ENCODE measurements around the gene AMZ2.
"Not testable (repeated sequence)": the region's sequence is repeated elsewhere in the genome, so short reads cannot be mapped to it uniquely, and the experiment has no call there.

Gene AMZ2

GRCh38 chr17:68247445-68248198 lies at the start of gene AMZ2:
Gene AMZ2, plus strand, starts transcription at chr17:68248043. Its CDS starts 2,145 bp downstream, at chr17:68250188.
- H3K27ac ChIP-seq (ENCODE audit: low read length) = no peak within 1 kb of the TSS
- H3K4me3 ChIP-seq (ENCODE audit: low read length) = peak within 1 kb of the TSS; percentile 85

GRCh38 chr17:68198931-68199836 lies 48.7 kb upstream of the AMZ2 start:
- Histone ChIP-seq H3K4me1 (ENCODE audit: control insufficient read depth, low read depth, low read length) (peaks cover 2% of the 10 kb centered on the region), H3K27ac (ENCODE audit: low read length) (no peak overlapping the region), H3K9ac (ENCODE audit: low read length) (no peak overlapping the region), H3K36me3 (ENCODE audit: control insufficient read depth, low read depth, low read length) (no peaks in the 10 kb centered on the region), H3K9me3 (ENCODE audit: control insufficient read depth, low read depth, low read length) (peaks cover 3% of the 10 kb centered on the region), H3K27me3 (ENCODE audit: control insufficient read depth, insufficient read depth, low read length) (peaks cover 100% of the 10 kb centered on the region), H3K4me3 (ENCODE audit: low read length) (peak overlapping the region; percentile 32)

More at GRCh38 chr17:68247445-68248198, at the start of gene AMZ2:
- Histone ChIP-seq H3K9ac (ENCODE audit: low read length) (peak within 1 kb of the TSS; percentile 65), H3K9me3 (ENCODE audit: control insufficient read depth, low read depth, low read length) (no peaks in the 10 kb centered on the region), H3K4me1 (ENCODE audit: control insufficient read depth, low read depth, low read length) (peaks cover 5% of the 10 kb centered on the region), H3K36me3 (ENCODE audit: control insufficient read depth, low read depth, low read length) (peaks cover 3% of the 10 kb centered on the region), H3K27me3 (ENCODE audit: control insufficient read depth, insufficient read depth, low read length) (no peaks in the 10 kb centered on the region)

DNA sequence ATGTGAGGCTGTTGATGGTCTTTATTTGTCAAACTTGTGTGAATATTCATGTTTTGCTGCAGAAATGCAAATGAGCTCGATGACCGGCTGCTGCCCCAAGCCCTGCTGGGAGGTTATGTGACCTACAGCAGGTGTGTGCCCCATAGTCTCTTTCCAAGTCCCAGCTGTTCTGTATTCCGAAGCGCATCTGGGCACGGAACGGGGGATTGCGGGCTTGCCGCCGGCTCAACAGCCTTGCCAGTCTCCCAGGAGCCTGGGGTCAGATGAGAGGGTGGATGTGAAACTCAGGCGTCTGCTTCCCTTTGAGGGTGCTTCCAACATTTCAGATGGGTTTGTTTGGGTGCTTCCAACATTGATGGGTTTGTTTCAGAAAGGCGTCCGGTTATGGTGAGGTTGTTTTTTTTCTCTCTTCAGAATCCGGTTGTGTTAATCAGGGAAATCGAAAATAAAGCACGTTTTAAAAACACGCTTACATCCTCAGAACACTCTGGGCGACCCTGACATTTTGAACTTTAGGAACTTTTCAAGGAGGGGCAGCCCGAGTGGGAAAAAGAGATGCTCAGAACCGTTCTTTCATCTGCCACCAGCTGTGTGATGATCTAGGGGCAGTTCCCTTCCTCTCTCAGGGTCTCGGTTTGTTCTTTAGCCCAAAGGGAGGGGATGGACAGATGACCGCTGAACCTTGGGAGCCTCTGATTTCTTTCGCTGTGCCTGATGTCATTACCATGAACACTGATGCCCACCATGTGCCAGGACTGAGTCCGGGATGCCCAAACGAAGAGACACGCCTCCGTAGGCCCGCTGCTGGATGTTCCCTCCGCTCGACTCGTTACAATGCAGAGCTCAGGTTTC lies 47.8 kb upstream of the AMZ2 start:
- Histone ChIP-seq H3K27me3 (ENCODE audit: control insufficient read depth, insufficient read depth, low read length) (peaks cover 100% of the 10 kb centered on the region), H3K27ac (ENCODE audit: low read length) (no peak overlapping the region), H3K9me3 (ENCODE audit: control insufficient read depth, low read depth, low read length) (peaks cover 3% of the 10 kb centered on the region), H3K4me1 (ENCODE audit: control insufficient read depth, low read depth, low read length) (peaks cover 2% of the 10 kb centered on the region), H3K36me3 (ENCODE audit: control insufficient read depth, low read depth, low read length) (no peaks in the 10 kb centered on the region), H3K9ac (ENCODE audit: low read length) (no peak overlapping the region), H3K4me3 (ENCODE audit: low read length) (peak overlapping the region; percentile 32)

DNA sequence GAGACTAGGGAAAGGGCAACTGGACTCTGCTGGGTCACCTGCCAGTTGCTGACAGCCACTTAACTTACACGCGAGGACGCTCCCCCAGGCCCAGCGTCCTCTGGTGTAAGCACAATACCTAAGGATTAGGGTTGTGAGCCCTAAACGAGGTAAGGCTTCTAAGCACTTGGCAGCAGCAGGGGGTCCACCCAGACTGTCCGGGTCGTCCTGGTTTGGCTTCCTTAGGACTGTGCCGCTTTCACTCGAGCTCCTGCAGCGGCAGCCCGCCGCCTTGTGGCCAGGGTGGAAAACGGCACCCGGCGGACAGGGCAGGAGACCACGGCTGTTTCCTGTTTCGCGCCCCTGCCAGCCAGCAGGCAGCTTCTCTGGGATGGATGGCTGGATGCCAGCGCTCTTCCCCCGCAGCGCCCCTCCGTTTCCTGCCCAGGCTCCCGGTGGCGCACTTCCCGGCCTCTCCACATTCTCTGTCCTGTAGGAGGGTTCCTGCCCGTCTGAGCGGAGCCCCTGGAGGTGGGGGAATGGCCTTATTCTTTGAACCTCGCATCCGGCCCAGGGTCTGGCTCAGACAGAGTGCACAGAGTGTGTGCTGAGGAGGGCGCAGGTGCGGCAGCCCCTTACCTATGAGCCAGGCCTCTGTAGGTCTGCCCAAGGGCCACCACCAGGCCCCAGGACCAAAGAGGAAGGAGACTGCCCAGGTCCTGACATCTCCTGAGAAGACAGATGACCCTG lies 47.0 kb upstream of the AMZ2 start:
- Histone ChIP-seq H3K4me1 (ENCODE audit: control insufficient read depth, low read depth, low read length) (peaks cover 2% of the 10 kb centered on the region), H3K9me3 (ENCODE audit: control insufficient read depth, low read depth, low read length) (peaks cover 3% of the 10 kb centered on the region), H3K4me3 (ENCODE audit: low read length) (no peak overlapping the region), H3K9ac (ENCODE audit: low read length) (no peak overlapping the region), H3K27ac (ENCODE audit: low read length) (no peak overlapping the region), H3K36me3 (ENCODE audit: control insufficient read depth, low read depth, low read length) (no peaks in the 10 kb centered on the region), H3K27me3 (ENCODE audit: control insufficient read depth, insufficient read depth, low read length) (peaks cover 93% of the 10 kb centered on the region)

DNA sequence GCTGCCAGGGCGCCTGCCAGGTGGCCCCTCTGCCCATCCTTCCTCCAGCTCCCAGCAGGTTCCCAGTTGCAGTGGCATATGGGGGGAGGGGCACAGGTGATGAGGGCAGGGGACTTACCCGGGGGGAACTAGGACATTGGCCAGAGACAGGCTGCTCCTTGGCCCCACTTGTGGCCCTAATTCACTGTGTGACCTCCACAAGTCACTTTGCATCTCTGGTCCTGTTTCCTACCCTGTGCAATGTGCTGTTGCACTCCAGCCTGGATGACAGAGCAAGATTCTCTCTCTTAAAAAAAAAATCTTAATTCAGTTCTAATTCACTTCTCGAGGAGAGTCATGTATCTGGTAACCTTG lies 46.4 kb upstream of the AMZ2 start:
- H3K4me1 ChIP-seq (ENCODE audit: control insufficient read depth, low read depth, low read length); H3K27ac ChIP-seq (ENCODE audit: low read length); H3K4me3 ChIP-seq (ENCODE audit: low read length); H3K9me3 ChIP-seq (ENCODE audit: control insufficient read depth, low read depth, low read length); H3K9ac ChIP-seq (ENCODE audit: low read length); H3K36me3 ChIP-seq (ENCODE audit: control insufficient read depth, low read depth, low read length): not testable (repeated sequence)
- H3K27me3 ChIP-seq (ENCODE audit: control insufficient read depth, insufficient read depth, low read length) = peaks cover 87% of the 10 kb centered on the region

GRCh38 chr17:68202321-68202720 lies 45.5 kb upstream of the AMZ2 start:
- H3K9ac ChIP-seq (ENCODE audit: low read length); H3K36me3 ChIP-seq (ENCODE audit: control insufficient read depth, low read depth, low read length); H3K4me1 ChIP-seq (ENCODE audit: control insufficient read depth, low read depth, low read length); H3K9me3 ChIP-seq (ENCODE audit: control insufficient read depth, low read depth, low read length); H3K4me3 ChIP-seq (ENCODE audit: low read length); H3K27ac ChIP-seq (ENCODE audit: low read length): not testable (repeated sequence)
- H3K27me3 ChIP-seq (ENCODE audit: control insufficient read depth, insufficient read depth, low read length) = peaks cover 78% of the 10 kb centered on the region

DNA sequence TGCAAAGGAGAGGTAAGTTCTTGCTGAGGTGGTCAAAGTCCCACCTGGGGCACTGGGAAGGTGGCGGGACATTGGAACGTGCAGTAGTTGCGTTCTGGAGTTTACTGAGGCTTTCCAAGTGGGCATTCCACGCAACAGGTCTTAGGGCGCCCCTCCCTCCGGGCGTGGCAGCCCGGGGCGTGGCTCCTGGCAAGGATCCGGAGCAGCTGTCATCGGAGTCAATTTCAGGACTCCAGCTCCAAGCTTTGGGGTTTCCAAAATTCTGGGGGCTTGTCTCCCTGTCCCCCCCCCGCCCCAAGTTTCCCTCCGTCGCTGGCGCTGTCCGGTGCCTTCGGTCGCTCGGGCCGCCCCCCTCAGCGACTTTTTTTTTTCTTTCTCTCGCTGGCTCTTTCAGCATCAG lies 43.1 kb upstream of the AMZ2 start:
- peaks cover 6% of the 10 kb centered on the region for H3K4me1 ChIP-seq (ENCODE audit: control insufficient read depth, low read depth, low read length)
- peak overlapping the region; percentile 49 for H3K4me3 ChIP-seq (ENCODE audit: low read length)
- H3K36me3 ChIP-seq (ENCODE audit: control insufficient read depth, low read depth, low read length) = no peaks in the 10 kb centered on the region
- H3K27me3 ChIP-seq (ENCODE audit: control insufficient read depth, insufficient read depth, low read length) = peaks cover 54% of the 10 kb centered on the region
- no peak overlapping the region for H3K9ac ChIP-seq (ENCODE audit: low read length)
- no peaks in the 10 kb centered on the region for H3K9me3 ChIP-seq (ENCODE audit: control insufficient read depth, low read depth, low read length)
- H3K27ac ChIP-seq (ENCODE audit: low read length) = no peak overlapping the region

DNA sequence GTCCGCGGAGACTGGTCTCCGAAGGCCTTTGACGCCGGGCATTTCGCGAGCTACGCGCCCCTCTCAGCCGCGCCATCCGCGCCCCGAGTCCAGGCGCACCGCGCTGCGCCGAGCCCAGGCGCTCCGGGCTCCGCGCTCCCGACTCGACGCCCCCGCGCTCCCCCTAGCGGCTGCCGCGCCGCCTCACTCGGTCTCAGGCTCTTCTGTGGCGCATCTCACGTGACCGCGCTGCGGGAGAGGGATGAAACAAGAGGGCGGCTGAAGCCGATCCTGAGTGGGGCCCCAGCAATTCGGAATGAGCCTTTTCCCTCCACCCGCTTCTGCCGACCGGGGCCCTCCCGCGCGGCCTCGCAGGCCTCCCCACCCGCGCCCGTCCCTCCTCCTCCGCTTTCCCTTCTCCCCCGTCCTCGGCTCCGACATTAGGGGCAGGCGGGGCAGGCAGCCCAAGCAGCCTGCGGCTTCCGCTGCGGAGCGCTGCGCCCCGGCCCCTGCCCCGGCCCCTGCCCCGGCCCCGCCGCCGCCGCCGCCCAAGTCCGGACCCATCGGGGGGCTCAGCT lies 42.5 kb upstream of the AMZ2 start:
- H3K27ac ChIP-seq (ENCODE audit: low read length) = no peak overlapping the region
- H3K27me3 ChIP-seq (ENCODE audit: control insufficient read depth, insufficient read depth, low read length) = peaks cover 48% of the 10 kb centered on the region
- peak overlapping the region; percentile 79 for H3K9ac ChIP-seq (ENCODE audit: low read length)
- H3K4me1 ChIP-seq (ENCODE audit: control insufficient read depth, low read depth, low read length) = peaks cover 4% of the 10 kb centered on the region
- no peaks in the 10 kb centered on the region for H3K9me3 ChIP-seq (ENCODE audit: control insufficient read depth, low read depth, low read length)
- H3K36me3 ChIP-seq (ENCODE audit: control insufficient read depth, low read depth, low read length) = peaks cover 4% of the 10 kb centered on the region
- peak overlapping the region; percentile 49 for H3K4me3 ChIP-seq (ENCODE audit: low read length)

DNA sequence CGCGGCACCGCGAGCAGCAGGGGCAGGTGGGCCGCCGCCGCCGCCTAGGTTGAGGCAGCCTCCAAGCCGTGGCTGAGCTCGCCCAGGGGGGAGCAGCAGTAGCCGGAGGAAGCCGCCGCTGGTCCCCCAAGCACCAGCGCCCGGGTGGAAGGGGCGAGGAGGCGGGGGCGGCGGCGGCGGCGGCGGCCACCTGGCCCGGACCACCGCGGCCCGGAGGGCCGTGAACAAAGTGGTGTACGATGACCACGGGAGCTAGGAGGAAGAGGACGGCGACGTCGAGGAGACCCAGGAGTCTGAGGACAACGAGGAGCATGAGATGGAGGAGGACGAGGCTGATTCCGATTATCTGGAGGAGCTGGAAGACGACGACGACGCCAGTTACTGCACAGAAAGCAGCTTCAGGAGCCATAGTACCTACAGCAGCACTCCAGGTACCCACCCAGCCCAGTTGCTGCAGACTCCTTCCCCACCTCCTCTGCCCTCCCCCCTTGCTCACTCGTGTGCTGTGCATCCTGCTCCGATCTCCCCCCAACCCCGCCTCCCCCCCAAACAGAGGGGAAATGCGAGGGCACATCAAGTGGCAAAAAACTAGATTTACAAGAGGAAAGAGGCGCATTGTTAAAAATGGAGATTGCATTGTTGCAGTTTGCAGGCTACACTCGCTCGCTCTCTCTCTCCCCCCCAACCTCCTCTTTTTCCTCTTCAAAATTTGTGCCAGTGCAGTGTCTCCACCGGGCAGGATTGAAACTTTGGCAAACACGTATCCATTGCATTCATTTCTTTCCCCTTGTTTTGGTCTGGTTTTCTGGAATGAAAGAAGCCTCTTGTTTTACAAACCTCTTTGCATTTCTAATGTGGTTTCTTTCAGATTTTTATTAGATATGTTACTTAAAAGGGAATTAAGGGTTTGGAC lies 41.8 kb upstream of the AMZ2 start:
- H3K4me1 ChIP-seq (ENCODE audit: control insufficient read depth, low read depth, low read length) = peaks cover 4% of the 10 kb centered on the region
- peak overlapping the region; percentile 79 for H3K9ac ChIP-seq (ENCODE audit: low read length)
- peaks cover 10% of the 10 kb centered on the region for H3K36me3 ChIP-seq (ENCODE audit: control insufficient read depth, low read depth, low read length)
- no peak overlapping the region for H3K27ac ChIP-seq (ENCODE audit: low read length)
- peaks cover 40% of the 10 kb centered on the region for H3K27me3 ChIP-seq (ENCODE audit: control insufficient read depth, insufficient read depth, low read length)
- H3K4me3 ChIP-seq (ENCODE audit: low read length) = peak overlapping the region; percentile 49
- H3K9me3 ChIP-seq (ENCODE audit: control insufficient read depth, low read depth, low read length) = no peaks in the 10 kb centered on the region
